Measurements from ENCODE around the gene TREML4.
A peak's percentile ranks its signal among the peaks of the same experiment; 100 is the strongest.
"Not testable (repeated sequence)": the region's sequence is repeated elsewhere in the genome, so short reads cannot be mapped to it uniquely, and the experiment has no call there.

TREML4 gene

GRCh38 chr6:41228096-41228495, at the start of gene TREML4:
Gene TREML4 (plus strand): TSS chr6:41228349. CDS start chr6:41228428, 79 bp downstream.
- DNase-seq: no peak

- no peak for DNase-seq
These were observed 49.0 kb upstream of the TREML4 start for GRCh38 chr6:41179163-41179562.

- DNase-seq: no peak
These were observed 46.6 kb upstream of the TREML4 start for GRCh38 chr6:41181566-41181965.

- peak; percentile 24 for DNase-seq
These were observed 45.8 kb upstream of the TREML4 start for GRCh38 chr6:41182069-41183034.

DNA sequence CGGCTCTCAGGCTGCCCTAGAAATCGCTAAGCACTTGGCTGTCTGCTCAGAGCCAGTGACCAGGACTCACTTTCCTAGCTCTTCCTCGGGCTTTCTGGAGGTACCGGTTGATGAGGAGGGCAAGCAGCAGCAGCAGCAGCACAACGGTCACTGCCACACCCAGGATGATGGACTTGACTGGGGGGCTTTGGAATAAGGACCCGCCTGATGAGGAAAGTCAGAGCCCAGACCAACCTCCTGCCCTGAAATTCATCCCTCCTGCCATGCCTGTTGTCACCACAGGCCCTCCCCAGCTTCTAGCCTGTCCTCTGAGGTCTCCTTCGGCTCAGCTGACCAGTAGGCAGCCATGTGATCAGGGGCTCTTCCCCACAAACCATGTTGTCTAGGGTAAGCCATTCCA, 43.4 kb upstream of the TREML4 start:
- no peak for DNase-seq

DNA sequence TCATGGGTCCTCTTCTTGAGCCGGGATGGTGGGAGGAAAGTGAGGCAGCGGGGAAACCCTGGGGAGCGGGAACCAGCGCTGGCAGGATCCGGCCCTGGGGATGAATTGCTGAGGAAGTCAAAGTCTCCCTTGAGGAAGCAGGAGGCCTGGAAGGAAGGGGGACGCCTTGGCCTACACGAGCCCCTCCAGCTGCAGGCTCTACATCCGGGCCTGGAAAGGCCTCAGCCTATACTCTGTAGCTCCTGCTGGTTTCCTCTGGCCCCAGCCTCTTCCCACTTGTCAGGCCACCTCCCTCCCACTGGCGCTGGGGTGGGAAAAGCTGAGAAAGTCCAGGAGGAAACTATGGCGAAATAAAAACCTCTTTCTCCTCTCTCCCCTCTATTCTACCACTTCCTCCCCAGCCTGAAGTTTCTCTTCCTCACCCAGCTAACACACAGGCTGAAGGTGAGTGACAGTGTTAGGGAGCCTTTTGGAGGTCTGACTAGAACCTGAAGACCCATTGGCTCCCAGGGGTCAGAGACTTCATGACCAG, 42.1 kb upstream of the TREML4 start:
- DNase-seq: no peak

GRCh38 chr6:41187924-41188886, 39.9 kb upstream of the TREML4 start:
- no peak for DNase-seq

DNA sequence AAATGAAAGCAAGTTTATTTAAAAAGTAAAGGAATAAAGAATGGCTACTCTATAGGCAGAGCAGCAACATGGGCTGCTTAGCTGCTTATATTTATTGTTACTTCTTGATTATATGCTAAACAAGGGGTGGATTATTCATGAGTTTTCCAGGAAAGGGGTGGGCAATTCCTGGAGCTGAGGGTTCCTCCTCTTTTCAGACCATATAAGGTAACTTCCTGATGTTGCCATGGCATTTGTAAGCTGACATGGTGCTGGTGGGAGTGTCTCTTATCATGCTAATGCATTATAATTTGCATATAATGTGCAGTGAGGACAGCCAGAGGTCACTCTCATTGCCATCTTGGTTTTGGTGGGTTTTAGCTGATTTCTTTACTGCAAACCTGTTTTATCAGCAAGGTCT, 39.1 kb upstream of the TREML4 start:
- DNase-seq: not testable (repeated sequence)

DNA sequence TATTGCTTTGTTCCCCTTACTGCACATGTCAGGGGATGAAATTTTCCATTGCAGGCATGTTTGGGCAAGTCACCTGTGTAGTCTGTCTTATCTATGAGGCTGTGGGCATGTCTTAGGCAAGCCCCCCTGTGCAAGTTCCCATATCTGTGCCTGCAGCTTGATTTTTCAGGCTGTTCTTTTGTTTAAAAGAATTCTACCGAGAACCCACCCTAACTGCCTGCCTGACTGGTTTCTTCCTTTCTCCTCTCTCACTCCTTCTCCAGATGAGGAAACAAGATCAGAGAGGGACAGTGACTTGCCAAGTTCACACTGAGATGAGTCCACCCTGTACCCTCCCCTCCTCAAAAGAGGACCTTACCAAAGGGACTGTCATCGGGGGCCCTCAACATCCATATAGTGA, 38.2 kb upstream of the TREML4 start:
- DNase-seq: no peak

- no peak for DNase-seq
These were observed 37.4 kb upstream of the TREML4 start for GRCh38 chr6:41190791-41191190.

DNA sequence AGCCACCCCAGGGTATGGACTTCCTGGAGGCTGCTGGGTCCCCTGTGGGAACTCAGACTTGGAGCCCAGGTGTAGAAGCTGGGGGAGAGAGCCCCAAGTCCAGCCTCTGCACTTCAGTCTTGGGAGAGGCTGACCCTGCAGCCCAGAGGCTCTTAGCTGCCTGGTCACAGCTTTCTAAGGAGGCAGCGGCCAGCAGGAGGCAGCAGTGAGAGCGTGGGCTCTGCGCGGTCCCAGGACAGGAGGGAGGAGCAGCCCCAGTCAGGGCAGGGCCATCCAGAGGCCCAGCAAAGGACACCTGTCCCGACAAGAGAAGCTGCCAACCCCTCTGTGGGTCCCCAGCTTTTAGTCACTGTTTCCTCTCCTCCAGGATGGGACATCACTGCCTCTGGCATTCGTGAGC, 36.6 kb upstream of the TREML4 start:
- DNase-seq: no peak

DNA sequence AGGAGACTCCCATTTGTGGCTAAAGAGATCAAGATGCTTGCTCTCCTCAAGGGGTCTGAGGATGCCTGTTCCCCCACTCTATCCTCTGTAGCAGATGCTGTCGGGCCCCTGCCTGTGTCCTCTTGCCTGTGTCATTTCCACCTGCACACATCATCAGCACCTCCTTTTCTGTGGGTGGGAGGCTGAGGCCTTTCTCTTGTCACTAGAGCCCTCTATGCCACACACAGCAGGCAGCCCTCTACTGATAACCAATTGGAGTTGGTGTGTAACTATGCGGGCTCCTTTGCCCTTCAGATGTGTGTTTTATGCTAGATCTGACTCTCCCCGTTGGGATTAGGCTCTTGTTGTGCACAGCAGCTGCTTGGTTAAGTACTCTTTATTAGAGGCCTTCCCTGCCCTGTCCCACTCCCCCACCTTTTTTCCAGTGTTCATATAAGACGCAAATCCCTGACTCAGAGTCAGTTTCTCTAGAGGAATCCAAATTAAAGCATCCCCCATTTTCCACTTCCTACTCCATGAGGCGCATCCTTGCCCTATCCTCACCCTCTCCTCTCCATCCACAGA, 34.9 kb upstream of the TREML4 start:
- no peak for DNase-seq

DNA sequence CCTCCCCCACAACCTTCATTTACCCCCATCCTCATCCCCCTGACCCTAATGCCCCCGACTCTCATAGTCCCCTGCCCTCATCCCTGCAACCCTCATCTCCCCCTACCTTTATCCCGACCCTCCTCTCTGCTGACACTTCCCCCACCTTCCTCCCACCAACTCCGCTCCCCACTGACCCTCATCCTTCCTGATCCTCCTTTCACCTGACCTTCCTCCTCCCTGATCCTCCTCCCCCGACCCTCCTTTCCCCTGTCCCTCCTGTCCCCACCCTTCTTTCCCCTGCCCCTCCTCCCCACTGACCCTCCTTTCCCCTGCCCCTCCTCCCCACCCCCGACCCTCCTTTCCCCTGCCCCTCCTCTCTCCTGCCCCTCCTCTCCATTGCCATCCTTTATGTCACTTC, 34.3 kb upstream of the TREML4 start:
- DNase-seq: no peak

DNA sequence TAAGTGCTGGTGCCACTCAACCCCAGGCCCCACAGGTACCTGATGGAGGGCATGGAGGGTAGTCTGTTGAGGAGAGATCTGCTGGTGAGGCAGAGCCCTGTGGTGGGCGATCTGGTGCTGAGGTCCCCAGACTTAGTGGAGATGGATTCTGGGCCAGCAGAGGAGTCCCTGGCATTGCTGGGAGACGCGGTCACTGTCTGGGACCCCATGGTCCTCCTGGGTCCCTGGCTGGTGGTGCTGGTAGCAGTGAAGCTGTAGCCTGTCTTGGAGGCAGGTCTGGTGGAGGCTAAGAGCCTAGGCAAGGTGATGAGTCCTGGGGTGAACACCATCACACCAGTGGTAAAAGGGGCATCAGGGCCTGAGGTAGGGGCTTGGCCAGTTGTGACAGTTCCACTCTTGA, 33.8 kb upstream of the TREML4 start:
- no peak for DNase-seq

- no peak for DNase-seq
These were observed 30.9 kb upstream of the TREML4 start for GRCh38 chr6:41197234-41197633.

DNA sequence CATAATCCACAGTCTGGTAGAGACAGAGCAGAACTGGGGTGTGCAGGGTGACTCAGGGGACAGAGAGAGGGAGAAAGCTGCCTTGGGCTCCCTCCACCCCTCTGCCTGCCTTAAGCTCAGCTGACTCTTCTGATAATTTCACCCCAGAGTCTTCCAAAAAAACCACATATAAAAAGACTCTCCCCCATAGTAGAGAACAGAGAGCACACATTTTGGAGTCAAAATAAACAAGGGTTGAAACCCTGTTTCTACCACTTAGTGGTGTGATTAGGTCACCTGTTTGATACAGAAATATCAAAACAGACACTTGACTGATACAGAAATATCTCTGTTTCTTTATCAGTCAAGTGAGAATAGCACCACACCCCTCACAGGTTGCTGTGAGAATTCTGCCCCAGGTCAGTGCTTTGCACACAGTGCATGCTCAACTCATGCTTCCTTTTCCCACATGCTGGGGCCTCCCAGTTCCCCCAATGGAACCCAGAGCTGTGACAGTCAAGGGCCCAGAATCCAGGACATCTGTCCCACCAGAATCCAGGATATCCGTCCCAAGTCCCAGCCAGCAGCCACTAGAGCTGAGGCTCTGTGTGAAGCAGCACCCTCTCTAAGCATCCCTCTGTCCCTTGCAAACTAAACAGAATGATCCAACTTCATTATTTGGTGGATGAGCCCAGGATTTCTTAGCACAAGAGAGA, 28.4 kb upstream of the TREML4 start:
- no peak for DNase-seq

DNA sequence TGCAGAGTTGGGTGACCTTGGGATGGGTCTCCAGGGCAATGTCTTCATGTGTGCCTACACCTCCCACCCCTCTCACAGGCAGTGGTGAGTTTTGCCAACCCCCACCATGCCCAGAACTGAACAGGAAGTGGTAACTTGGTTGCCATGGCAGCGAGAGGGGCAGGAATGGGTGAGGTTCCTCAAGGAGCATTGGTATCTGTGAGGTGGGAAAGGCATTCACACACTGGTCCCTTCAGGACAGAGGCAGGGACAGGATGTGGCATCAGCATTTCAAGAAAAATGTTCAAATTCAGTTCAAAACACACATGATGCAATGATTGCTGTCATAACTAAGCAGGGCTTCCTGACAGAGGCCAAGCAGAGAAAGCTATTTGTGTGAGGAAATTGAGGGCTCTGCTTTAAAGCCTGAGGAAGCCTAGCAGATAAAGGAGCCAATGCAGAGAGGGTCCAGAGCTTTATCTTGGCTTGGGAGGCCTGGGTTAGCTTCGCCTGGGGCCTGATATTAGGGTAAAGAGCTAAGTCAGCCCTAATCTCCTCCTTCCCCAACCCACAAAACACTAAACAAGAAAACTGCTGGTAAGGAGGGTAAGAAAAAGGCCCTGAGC, 27.8 kb upstream of the TREML4 start:
- DNase-seq: no peak

- DNase-seq: no peak
These were observed 27.0 kb upstream of the TREML4 start, which contains the start of gene TREML2 for GRCh38 chr6:41200901-41201763. Gene TREML2 (minus strand): TSS chr6:41201149. CDS start chr6:41201008, 141 bp downstream.

GRCh38 chr6:41201764-41202173, 26.4 kb upstream of the TREML4 start:
- DNase-seq: no peak

DNA sequence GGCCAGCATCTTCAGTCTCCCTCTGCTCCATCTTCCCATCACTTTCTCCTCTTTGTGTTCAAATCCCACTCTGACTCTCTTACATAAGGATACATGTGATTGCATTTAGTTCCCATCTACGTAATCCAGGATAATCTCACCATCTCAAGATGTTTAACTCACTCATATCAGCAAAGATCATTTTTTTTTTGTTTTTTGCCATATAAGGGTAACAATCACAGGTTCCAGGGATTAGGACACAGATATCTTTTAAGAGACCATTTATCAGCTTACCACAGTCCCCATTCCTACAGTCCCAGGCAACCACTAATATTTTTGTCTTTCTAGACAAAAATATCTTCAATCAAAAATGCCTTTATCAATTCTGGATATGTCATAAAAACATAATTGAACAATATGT, 24.0 kb upstream of the TREML4 start:
- no peak for DNase-seq
